Measurements from ENCODE around the gene SLC13A2. TPM values are rescaled to one million over a fixed set of nuclear protein-coding genes. Genes with fewer than 3 reads are reported as not detected.

The SLC13A2 gene
- total and polyA plus RNA-seq, 2 of the 4 experiments (the other 2 are of a cell fraction) = not detected

DNA sequence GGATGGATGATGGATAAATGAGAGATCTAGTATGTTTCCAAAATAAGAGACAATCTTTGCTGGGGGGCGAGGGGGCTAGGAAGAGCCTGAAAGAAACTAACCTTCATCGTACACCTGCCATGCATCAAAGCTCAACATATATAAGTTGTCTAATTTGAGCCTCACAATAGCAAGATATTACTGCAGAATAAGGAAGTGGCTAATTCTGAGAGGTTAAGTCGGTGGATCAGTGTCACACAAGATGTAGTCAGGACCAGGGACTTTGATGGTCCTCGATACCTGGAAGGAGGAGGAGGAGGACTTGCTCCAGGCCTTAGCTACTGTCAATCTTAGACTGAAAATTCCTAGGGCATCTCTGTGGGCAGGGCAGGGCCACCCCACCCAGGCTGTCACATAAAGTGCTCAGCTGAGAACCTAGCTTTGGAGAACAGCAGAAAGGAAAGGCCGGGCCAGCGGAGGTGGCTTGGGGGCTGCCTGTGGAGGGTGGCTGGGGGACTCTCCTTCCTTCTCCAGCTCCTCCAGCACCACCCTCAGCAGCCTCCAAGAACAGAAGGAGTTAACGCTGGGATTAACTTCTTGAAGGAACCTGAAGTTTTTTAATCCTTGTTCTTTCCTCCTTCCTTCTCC, 460 bp upstream of the SLC13A2 start:
- Histone ChIP-seq H3K4me3 (ENCODE audit: insufficient read depth, low read depth, low read length) (no peak overlapping the region), H2AK9ac (replicated peaks; ENCODE audit: low read depth, low read length, poor library complexity) (no peak overlapping the region), H3K56ac (ENCODE audit: extremely low read depth, insufficient read depth, low read length) (no peak overlapping the region), H3K9ac (ENCODE audit: low read depth, low read length) (no peak overlapping the region), H4K5ac (ENCODE audit: low read depth, low read length) (no peak overlapping the region), H3K9me3 (ENCODE audit: control insufficient read depth, insufficient read depth, low read length) (no peaks in the 10 kb centered on the region), H2BK20ac (ENCODE audit: low read depth, low read length) (no peak overlapping the region), H2BK5ac (ENCODE audit: low read depth, low read length, poor library complexity, severe bottlenecking) (no peak overlapping the region), H3K18ac (ENCODE audit: low read depth, low read length) (no peak overlapping the region), H2AK5ac (ENCODE audit: low read depth, low read length) (no peak overlapping the region), H4K91ac (ENCODE audit: insufficient read depth, low read depth, low read length) (no peak overlapping the region), H2AFZ (replicated peaks; ENCODE audit: low read length, poor library complexity) (no peak overlapping the region), H3K4me2 (ENCODE audit: low read depth, low read length) (no peak overlapping the region), H3K4ac (ENCODE audit: low read depth, low read length) (no peak overlapping the region), H3K4me1 (ENCODE audit: control insufficient read depth, insufficient read depth, low read length) (no peaks in the 10 kb centered on the region; the same call in 1 of the 2 replicates), H2BK15ac (ENCODE audit: low read depth, low read length) (no peak overlapping the region), H3K9me1 (ENCODE audit: insufficient read depth, low read length) (no peaks in the 10 kb centered on the region), H3K36me3 (ENCODE audit: control insufficient read depth, insufficient read depth, low read length) (no peaks in the 10 kb centered on the region), H3K27ac (ENCODE audit: insufficient read depth, low read length) (no peak overlapping the region), H3K14ac (replicated peaks; ENCODE audit: low read depth, low read length) (no peak overlapping the region), H4K20me1 (ENCODE audit: insufficient read depth, low read length) (no peaks in the 10 kb centered on the region), H3K23ac (ENCODE audit: low read depth, low read length) (no peak overlapping the region), H3K27me3 (ENCODE audit: control insufficient read depth, insufficient read depth, low read length) (peaks cover 54% of the 10 kb centered on the region), H2BK120ac (ENCODE audit: low read depth, low read length) (no peak overlapping the region), H4K8ac (ENCODE audit: low read depth in 2 of 2, low read length in 2 of 2) (no peak overlapping the region), H3K79me1 (ENCODE audit: low read depth in 1 of 2, low read length in 2 of 2) (no peaks in the 10 kb centered on the region)
- no peak for ATAC-seq (ENCODE audit: low read depth)
- dilution Hi-C loops (cut with HindIII; ENCODE audit: low sequenced_read_pairs, unreplicated experiment) = no loop called here
- ChIA-PET POLR2A (ENCODE audit: unreplicated experiment) (no interaction called here), CTCF (no interaction called here)
- intact Hi-C loops (cut with micrococcal nuclease) = no loop called here
- no TSS peak for BruUV-seq (replicated peaks)
- no peak for TF ChIP-seq ELK1 (IDR thresholded peaks at IDR 0.05; ENCODE audit: borderline replicate concordance, low read depth, low read length)
- TF ChIP-seq MXI1 (IDR thresholded peaks at IDR 0.05; ENCODE audit: borderline replicate concordance, low read depth, low read length) = no peak
- no peak for TF ChIP-seq USF2 (IDR thresholded peaks at IDR 0.05; ENCODE audit: low read depth, low read length)
- TF ChIP-seq CEBPB (IDR thresholded peaks at IDR 0.05; ENCODE audit: low read depth, low read length) = no peak
- TF ChIP-seq CHD1 (IDR thresholded peaks at IDR 0.05; ENCODE audit: low read depth, low read length) = no peak
- no peak for TF ChIP-seq MAZ (IDR thresholded peaks at IDR 0.05; ENCODE audit: borderline replicate concordance, low read depth, low read length)
- TF ChIP-seq SMC3 (IDR thresholded peaks at IDR 0.05; ENCODE audit: low read depth, low read length) = no peak
- no peak for TF ChIP-seq FOS (IDR thresholded peaks at IDR 0.05; ENCODE audit: low read depth, low read length)
- TF ChIP-seq RCOR1 (IDR thresholded peaks at IDR 0.05; ENCODE audit: insufficient replicate concordance, low read length) = no peak
- no peak for TF ChIP-seq RFX5 (IDR thresholded peaks at IDR 0.05; ENCODE audit: low read depth, low read length)
- DNase-seq = no peak
- in situ Hi-C loops (cut with MboI; ENCODE audit: low sequenced_read_pairs) = no loop called here
- WGBS, 2 experiments (ENCODE audit: extremely low coverage in 2 of 2, insufficient read length in 1 of 2) = no CpG with 5 or more reads among the region's 7 CpGs
